NCI-H510A (cell line): Measurements from ENCODE around the gene TSPAN32.
"Not testable (repeated sequence)": the region's sequence is repeated elsewhere in the genome, so short reads cannot be mapped to it uniquely, and the experiment has no call there.

Experiments
- DNase-seq: peaks from one replicate; lab custom pipeline; 2025; lab: John Stamatoyannopoulos, UW

TSPAN32 gene

GRCh38 chr11:2316169-2316962 is 14.6 kb downstream of the TSPAN32 start:
- no peak for DNase-seq

- DNase-seq, result no peak
Measured at GRCh38 chr11:2316963-2317244, 15.1 kb downstream of the TSPAN32 start.

- no peak for DNase-seq
Measured at GRCh38 chr11:2317354-2318050, 15.7 kb downstream of the TSPAN32 start.

GRCh38 chr11:2318123-2318522 is 16.3 kb downstream of the TSPAN32 start:
- no peak for DNase-seq

GRCh38 chr11:2318707-2319106 is 16.9 kb downstream of the TSPAN32 start:
- DNase-seq, result no peak

GRCh38 chr11:2319791-2320472 is 18.1 kb downstream of the TSPAN32 start:
- no peak for DNase-seq

GRCh38 chr11:2320568-2321310 is 18.9 kb downstream of the TSPAN32 start:
- DNase-seq, result no peak

- no peak for DNase-seq
Measured at GRCh38 chr11:2321311-2321683, 19.5 kb downstream of the TSPAN32 start.

GRCh38 chr11:2325123-2325522 is 23.3 kb downstream of the TSPAN32 start:
- DNase-seq, result no peak

- no peak for DNase-seq
Measured at GRCh38 chr11:2325719-2326118, 23.9 kb downstream of the TSPAN32 start.

GRCh38 chr11:2327032-2327431 is 25.2 kb downstream of the TSPAN32 start:
- DNase-seq, result no peak

- no peak for DNase-seq
Measured at GRCh38 chr11:2328021-2328420, 26.2 kb downstream of the TSPAN32 start.

- DNase-seq, result no peak
Measured at GRCh38 chr11:2328656-2329354, 27.0 kb downstream of the TSPAN32 start.

GRCh38 chr11:2329551-2329950 is 27.7 kb downstream of the TSPAN32 start:
- DNase-seq, result no peak

GRCh38 chr11:2330696-2331095 is 28.9 kb downstream of the TSPAN32 start:
- DNase-seq, result no peak

- no peak for DNase-seq
Measured at GRCh38 chr11:2331404-2331803, 29.6 kb downstream of the TSPAN32 start.

- DNase-seq, result not testable (repeated sequence)
Measured at GRCh38 chr11:2332569-2332968, 30.8 kb downstream of the TSPAN32 start.

GRCh38 chr11:2333486-2334205 is 31.8 kb downstream of the TSPAN32 start:
- not testable (repeated sequence) for DNase-seq

- DNase-seq, result not testable (repeated sequence)
Measured at GRCh38 chr11:2335286-2335685, 33.5 kb downstream of the TSPAN32 start.

- DNase-seq, result not testable (repeated sequence)
Measured at GRCh38 chr11:2338760-2339159, 36.9 kb downstream of the TSPAN32 start.

- DNase-seq, result no peak
Measured at GRCh38 chr11:2342557-2342956, 40.7 kb downstream of the TSPAN32 start.
